ENCODE data around the gene ADARB2.

DNA sequence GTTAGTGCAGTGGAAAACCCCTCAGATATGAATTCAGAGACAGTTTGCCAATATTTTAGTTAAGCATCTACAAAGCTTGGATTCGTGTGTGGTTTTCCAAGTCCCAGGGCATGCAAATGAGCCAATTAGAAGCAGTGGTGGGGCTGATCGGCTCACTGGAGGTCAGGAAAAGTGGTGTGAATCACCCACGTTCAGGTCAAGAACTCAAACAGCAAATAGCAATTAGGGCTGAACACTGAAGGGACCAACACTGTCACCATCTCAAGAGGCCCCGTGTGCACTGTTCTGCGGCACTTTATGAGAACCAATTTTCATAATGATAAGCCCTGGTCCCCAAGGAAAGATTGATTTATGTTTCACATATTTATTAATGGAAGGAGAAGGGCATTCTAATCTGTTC, 68.9 kb downstream of the ADARB2 start:
- no peak for TF ChIP-seq EZH2 (IDR thresholded peaks at IDR 0.05; ENCODE audit: insufficient read depth, poor library complexity, severe bottlenecking)
- TF ChIP-seq EZH2phosphoT487 (IDR thresholded peaks at IDR 0.05; ENCODE audit: insufficient read depth, low read depth), result no peak
